Hypothalamus (tissue), 51 donors: ENCODE data around the gene TANGO6.
"Not testable (repeated sequence)": the region's sequence is repeated elsewhere in the genome, so short reads cannot be mapped to it uniquely, and the experiment has no call there.

Experiments
- DNase-seq, 51 donors: peaks; one replicate each; lab custom pipeline; 2025; lab: John Stamatoyannopoulos, UW

TANGO6 gene

GRCh38 chr16:69048328-69049120 lies 205.2 kb downstream of the TANGO6 start:
- DNase-seq = no peak

GRCh38 chr16:69049146-69049545 lies 205.8 kb downstream of the TANGO6 start:
- DNase-seq = no peak

GRCh38 chr16:69049603-69050375 lies 206.5 kb downstream of the TANGO6 start:
- no peak for DNase-seq

- not testable (repeated sequence) for DNase-seq
Observed at GRCh38 chr16:69051517-69051830, 208.1 kb downstream of the TANGO6 start.

GRCh38 chr16:69055008-69055407 lies 211.7 kb downstream of the TANGO6 start:
- DNase-seq = no peak

GRCh38 chr16:69055980-69056379 lies 212.6 kb downstream of the TANGO6 start:
- DNase-seq = no peak

DNA sequence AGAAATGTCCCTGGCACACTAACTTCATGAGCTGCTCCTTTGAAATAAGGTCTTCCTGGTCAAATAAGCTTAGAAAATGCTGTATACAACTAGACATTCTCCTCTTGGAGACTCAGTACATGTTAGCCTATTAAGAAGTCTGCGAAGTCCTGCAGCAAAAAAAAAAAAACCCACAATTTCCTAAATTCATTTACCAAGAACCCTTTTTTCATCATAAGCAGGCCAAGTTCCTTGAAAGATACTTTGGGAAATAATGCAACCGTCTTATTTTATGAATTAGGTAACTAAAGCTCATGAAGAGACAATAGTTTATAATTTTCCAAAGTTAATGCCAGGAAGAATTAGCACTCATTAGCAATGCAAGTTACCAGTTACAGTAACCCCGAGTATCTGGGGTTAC lies 213.1 kb downstream of the TANGO6 start:
- DNase-seq = no peak

DNA sequence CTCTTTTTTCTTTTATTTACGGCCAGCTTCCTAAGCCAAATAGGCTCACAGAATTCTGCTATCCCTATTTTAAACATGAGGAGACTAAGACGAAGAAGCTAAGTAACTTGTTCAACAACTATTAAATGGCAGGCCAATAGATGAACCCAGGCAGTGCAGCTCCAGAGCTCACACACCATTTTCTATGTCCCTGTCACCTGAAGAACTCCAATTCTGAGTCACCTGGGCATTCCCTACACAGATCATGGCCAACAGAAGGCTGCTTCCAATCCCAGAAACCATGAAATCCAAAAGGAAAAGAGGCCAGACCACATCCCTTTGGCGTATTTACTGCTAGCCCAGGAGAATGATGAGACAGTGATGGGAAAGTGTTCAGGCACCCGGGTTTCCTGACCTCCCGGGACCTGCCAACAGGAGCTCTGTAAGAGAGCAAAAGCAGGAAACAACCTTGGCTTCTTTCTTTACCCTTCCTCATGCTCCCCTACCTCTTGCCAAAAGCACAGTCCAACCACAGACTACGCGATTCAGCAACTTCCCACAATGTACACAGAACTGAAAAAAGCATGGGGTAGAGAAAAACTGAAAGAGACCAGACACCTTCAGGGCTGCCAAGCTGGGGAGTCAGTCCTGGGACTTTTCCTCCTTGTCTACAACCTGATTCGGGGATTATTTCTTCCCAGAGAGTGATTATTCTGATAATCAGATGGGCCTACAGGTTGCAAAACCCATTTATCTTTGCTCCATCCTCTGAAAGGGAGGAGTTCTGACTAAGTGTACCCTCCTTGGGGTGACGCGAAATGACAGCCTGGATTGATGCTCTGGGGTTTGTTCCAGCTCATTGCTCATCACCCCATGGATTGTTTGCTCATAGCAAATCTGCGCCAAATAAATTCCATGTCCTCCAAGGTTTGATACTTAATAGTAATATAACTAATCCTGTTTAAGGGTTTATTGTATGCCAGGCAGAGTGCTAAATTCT lies 214.4 kb downstream of the TANGO6 start:
- no peak for DNase-seq

- not testable (repeated sequence) for DNase-seq
Observed at GRCh38 chr16:69063491-69063890, 220.2 kb downstream of the TANGO6 start.

- no peak for DNase-seq
Observed at GRCh38 chr16:69064124-69064763, 220.9 kb downstream of the TANGO6 start.

DNA sequence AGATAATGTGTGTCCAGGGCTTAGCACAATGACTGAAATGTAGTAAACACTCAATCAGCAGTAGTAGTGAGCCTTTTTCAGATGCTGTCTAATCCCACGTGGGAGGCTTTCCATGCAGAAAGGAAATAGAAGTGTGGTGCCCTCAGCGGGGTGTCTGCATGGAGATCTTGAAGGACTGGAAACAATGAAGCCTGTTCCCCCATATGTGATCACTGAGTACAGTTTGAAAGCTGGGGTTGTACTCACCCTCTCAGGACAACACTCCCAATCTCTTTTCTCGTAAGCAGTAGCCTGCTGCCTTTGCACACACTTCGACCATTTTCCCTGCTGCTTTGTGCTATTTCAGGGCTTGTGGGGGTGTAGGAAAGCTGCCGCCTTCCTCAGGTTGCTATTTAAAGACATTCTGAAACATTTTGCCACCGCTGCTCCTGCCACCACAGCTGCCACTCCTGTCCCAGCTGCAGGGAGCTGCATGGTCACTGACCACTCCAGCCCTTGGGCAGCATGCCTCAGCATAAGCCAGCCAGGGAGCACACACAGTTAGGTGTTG lies 221.5 kb downstream of the TANGO6 start:
- DNase-seq = peak in 3 of 51 donors; percentile 5 to 50 (median 5)

DNA sequence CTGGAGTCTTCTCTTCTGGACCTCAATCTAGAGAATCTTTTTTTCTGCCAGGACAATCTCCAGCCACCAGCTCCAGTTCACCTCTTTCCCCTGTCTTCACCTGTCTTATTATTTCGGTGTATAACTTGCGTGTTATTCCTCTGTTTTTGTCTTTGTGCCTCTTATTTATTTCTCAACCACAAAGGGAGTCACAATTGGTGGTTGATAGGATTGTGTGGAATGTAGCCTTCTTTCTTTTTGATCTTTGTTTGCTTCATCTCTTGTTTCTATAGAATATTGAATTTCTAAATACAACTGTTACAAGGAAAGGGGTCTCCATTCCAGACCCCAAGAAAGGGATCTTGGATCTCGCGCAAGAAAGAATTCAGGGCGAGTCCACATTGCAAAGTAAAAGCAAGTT lies 226.2 kb downstream of the TANGO6 start:
- DNase-seq = no peak

DNA sequence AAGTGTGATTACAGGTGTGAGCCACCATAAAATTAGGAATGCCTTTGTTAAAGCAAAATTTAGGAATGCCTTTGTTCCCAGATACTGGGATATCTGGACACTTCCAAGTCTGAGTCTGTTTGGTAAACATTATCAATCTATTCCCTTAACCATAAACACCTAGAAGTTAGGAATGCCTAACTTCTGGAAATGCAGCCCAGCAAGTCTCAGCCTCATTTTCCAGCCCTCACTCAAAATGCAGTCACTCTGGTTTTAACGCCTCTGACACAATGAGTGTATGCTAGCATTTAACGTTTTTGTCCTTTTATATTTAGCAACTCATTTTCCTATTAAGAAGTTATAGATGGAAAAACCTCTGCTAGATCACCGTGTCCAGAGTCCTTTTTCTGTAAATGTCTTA lies 227.7 kb downstream of the TANGO6 start:
- DNase-seq = no peak

DNA sequence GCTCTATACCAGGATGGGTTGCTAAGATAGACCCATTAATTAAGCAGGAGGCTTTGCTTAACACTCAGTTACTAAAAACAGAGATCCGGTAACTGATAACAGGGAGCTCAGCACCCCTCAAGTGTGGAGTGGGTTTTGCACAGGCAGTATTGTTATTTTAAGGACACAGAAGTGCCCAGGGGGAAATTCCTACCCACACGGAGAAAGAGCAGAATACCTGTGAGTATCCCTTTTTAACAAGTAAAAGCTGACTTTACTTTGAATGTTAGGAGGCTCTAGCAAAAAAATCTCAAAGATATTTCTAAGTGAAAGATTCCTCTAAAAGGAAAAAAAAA lies 229.3 kb downstream of the TANGO6 start:
- DNase-seq = no peak

DNA sequence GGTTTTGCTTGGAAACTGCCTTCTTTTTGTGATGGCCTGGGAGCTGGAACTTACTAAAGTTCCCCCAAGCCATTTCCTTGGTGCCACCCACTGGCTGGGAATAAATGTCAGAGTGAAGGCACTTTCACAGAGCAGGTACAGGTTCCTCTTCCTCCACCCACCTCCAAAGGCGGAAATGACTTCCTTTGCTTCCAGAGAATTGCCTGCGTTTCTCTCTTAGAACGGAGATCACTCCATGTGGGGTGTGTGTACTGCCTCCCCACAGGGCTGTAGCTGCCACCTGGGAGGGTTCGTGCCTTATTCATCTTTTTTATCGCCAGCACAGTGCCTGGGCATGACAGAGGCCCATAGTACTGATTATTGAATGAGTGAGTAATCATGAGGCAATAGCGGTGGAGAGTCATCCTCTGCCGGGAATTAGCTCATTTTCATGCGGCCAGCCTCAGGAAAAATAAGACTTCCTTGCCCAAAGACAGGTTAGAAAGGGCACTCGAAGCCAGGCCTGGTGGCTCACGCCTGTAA lies 229.9 kb downstream of the TANGO6 start:
- DNase-seq = peak in 1 of 51 donors; percentile 14

DNA sequence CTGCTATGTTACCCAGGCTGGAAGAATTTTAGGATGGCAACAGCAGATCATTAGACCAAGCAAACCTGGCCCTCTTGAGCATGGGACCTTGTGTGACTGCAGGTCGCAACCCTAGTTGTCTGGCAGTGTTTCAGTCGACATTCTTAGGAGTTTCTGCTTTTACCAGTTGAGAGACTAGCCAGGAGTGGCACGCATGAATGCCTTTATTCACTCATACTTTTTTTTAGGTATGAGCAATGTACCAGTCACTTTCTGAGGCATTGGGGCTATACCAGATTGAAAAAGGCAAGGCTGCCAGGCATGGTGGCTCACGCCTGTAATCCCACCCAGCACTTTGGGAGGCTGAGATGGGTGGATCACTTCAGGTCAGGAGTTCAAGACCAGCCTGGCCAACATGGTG lies 233.9 kb downstream of the TANGO6 start:
- DNase-seq = no peak

DNA sequence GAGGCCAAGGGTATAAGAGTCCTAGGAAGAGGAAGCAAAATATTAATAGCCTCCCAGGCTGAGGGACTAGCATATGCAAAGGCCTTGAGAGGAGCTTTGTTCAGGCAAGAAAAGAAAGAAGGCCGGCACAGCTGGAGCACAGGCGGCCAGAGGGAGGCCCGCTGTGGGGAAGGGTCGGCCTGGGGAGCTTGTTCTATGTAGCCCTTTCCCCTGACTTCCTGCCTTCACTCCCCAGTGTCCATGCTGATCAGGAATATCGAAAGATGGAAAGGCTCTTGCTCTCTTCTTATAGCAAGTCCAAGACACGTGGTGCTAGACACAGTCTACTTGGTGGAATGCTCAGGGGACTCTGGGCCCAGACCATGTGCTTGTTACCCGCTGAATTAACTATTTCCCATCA lies 234.7 kb downstream of the TANGO6 start:
- DNase-seq = no peak

DNA sequence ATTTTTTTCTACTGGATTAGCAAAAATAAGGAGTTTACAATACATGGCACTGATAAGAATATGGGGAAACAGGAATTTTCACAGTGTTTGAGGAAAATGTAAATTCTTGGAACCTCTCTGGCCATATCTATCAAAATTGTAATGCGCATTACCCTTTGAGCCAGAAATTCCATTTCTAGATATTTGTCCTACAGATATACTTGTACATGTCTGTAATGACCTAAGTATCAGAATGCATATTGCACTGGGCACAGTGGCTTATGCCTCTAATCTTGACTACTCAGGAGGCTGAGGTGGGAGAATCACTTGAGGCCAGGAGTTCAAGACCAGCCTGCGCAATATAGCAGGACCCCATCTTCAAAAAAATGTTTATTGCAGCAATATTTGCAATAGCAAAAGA lies 236.4 kb downstream of the TANGO6 start:
- no peak for DNase-seq

DNA sequence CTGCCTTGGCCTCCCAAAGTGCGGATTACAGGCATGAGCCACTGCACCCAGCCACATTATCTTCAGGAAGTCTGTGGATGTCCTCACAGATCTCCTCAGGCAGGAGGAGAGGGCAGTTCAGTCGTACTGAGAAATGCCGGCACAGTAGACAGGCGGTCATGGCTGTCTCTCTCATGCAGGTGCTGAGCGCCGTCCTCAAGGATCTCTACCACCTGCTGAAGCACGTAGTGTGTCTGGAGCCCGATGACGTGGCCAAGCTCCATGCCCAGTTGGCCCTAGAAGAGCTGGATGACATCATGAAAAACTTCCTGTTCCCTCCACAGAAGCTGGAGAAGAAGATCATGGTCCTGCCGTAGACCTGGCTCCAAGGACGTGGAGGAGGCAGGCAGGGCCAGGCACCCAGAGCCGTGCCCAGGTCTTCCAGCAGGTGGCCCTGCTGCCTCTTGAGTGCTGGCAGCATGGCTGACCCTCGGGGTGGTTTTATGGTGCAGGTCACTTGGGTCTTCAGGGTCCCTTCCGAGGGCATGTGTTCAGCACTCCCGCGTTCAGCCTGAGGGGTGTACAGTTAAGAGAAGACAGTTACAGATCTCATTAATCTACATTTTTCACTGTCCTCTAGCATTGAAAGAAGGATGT lies 240.1 kb downstream of the TANGO6 start:
- DNase-seq = no peak

- DNase-seq = no peak
Observed at GRCh38 chr16:69084289-69084688, 241.0 kb downstream of the TANGO6 start.
